ENCODE data around the gene ZC3H12D.

The ZC3H12D gene

DNA sequence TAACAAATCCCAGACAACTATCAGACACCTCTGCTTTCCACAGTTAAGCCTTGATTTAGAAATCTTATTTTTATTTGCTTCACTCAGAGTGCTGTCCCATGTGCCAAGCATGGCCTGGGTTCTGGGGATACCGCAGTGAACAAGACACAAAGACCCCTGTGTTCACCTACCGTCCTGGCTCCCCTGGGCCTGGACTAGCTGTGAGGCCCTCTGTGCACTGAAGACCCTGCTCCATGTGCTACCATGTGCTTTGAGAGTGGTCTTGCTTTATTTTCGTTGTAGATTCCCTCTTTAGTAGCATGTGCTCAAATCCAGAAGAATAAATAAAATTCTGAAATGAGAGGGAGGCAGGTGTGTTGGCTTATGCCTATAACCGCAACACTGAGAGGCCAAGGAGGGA lies 62.2 kb downstream of the ZC3H12D start:
- H3K36me3 ChIP-seq (replicated peaks in 1 of 2; ENCODE audit: control insufficient read depth in 2 of 2, insufficient read depth in 2 of 2, low read length in 2 of 2) = no peaks in the 10 kb centered on the region
- H4K91ac ChIP-seq (ENCODE audit: low read depth, low read length, poor library complexity) = no peak overlapping the region
- no peak overlapping the region for H3K23ac ChIP-seq (ENCODE audit: low read depth, low read length, poor library complexity)
- H3K9me3 ChIP-seq (replicated peaks in 1 of 2; ENCODE audit: control insufficient read depth in 2 of 2, insufficient read depth in 1 of 2, low read depth in 1 of 2, low read length in 2 of 2) = no peaks in the 10 kb centered on the region
- H2BK15ac ChIP-seq (ENCODE audit: low read length) = no peak overlapping the region
- H4K8ac ChIP-seq (ENCODE audit: low read depth, low read length) = no peak overlapping the region
- no CpG with 5 or more reads among the region's 4 CpGs for WGBS, 2 donors (ENCODE audit: extremely low coverage in 2 of 2, insufficient read length in 2 of 2, insufficient replicate concordance in 1 of 2)
- H2AFZ ChIP-seq (ENCODE audit: low read length) = no peak overlapping the region
- peaks cover 1 to 8% of the 10 kb centered on the region in 2 donors for H3K4me1 ChIP-seq (ENCODE audit: control insufficient read depth in 2 of 2, insufficient read depth in 1 of 2, low read depth in 1 of 2, low read length in 2 of 2)
- no peak overlapping the region for H3K4me2 ChIP-seq (ENCODE audit: insufficient read depth, low read length, poor library complexity, severe bottlenecking)
- H2BK5ac ChIP-seq (ENCODE audit: low read length) = no peak overlapping the region
- no peak overlapping the region for H2AK5ac ChIP-seq (ENCODE audit: low read depth, low read length)
- H3K27me3 ChIP-seq (ENCODE audit: control insufficient read depth in 3 of 3, insufficient read depth in 3 of 3, low read depth in 1 of 3, low read length in 3 of 3) = no peaks in the 10 kb centered on the region
- H3K27ac ChIP-seq (replicated peaks; ENCODE audit: low read length) = no peak overlapping the region
- H3K14ac ChIP-seq (ENCODE audit: low read length) = no peak overlapping the region
- H3K79me1 ChIP-seq (ENCODE audit: low read depth, low read length) = peaks cover 2% of the 10 kb centered on the region
- DNase-seq (ENCODE audit: low spot score) = no peak
- H3K18ac ChIP-seq (ENCODE audit: low read length) = no peak overlapping the region
- H2BK120ac ChIP-seq (ENCODE audit: low read depth, low read length) = no peak overlapping the region
- no peak overlapping the region for H2BK12ac ChIP-seq (ENCODE audit: low read length)
- no peak overlapping the region for H3K9ac ChIP-seq (ENCODE audit: low read depth, low read length, poor library complexity)
- H3K4me3 ChIP-seq (ENCODE audit: low read length in 2 of 2) = no peak overlapping the region
- H3K4ac ChIP-seq (ENCODE audit: low read length) = no peak overlapping the region

DNA sequence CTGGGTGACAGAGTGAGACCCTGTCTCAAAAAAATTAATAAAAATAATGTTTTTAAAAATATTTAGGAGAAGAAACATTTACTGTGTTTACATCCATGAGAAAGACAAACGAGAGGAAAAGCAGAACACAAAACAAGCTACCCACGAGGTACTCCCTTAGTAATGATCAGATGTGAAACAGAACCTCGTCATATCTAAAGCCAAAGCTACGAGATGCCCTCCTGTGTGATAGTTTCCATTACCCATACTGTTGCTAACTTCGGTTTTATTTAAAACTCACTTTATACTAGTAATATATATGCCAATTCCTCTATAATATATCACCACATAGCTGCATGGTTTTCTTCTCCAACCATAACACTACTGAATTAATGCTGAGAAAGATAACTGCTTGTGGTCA lies 63.7 kb downstream of the ZC3H12D start:
- H2AK5ac ChIP-seq (ENCODE audit: low read depth, low read length) = no peak overlapping the region
- no peak overlapping the region for H3K4ac ChIP-seq (ENCODE audit: low read length)
- no peak overlapping the region for H2BK15ac ChIP-seq (ENCODE audit: low read length)
- H3K4me3 ChIP-seq (ENCODE audit: low read length in 2 of 2) = no peak overlapping the region
- no peaks in the 10 kb centered on the region for H3K36me3 ChIP-seq (replicated peaks in 1 of 2; ENCODE audit: control insufficient read depth in 2 of 2, insufficient read depth in 2 of 2, low read length in 2 of 2)
- no peak for DNase-seq (ENCODE audit: low spot score)
- H3K27me3 ChIP-seq (ENCODE audit: control insufficient read depth in 3 of 3, insufficient read depth in 3 of 3, low read depth in 1 of 3, low read length in 3 of 3) = no peaks in the 10 kb centered on the region
- WGBS, 2 donors (ENCODE audit: extremely low coverage in 2 of 2, insufficient read length in 2 of 2, insufficient replicate concordance in 1 of 2) = no CpG with 5 or more reads among the region's 5 CpGs
- H2AFZ ChIP-seq (ENCODE audit: low read length) = no peak overlapping the region
- no peaks in the 10 kb centered on the region for H3K79me1 ChIP-seq (ENCODE audit: low read depth, low read length)
- no peak overlapping the region for H3K27ac ChIP-seq (replicated peaks; ENCODE audit: low read length)
- H3K4me2 ChIP-seq (ENCODE audit: insufficient read depth, low read length, poor library complexity, severe bottlenecking) = no peak overlapping the region
- no peak overlapping the region for H3K23ac ChIP-seq (ENCODE audit: low read depth, low read length, poor library complexity)
- no peak overlapping the region for H3K9ac ChIP-seq (ENCODE audit: low read depth, low read length, poor library complexity)
- H2BK120ac ChIP-seq (ENCODE audit: low read depth, low read length) = no peak overlapping the region
- H2BK12ac ChIP-seq (ENCODE audit: low read length) = no peak overlapping the region
- H3K9me3 ChIP-seq (replicated peaks in 1 of 2; ENCODE audit: control insufficient read depth in 2 of 2, insufficient read depth in 1 of 2, low read depth in 1 of 2, low read length in 2 of 2) = peaks cover 0 to 3% of the 10 kb centered on the region in 2 donors
- H4K91ac ChIP-seq (ENCODE audit: low read depth, low read length, poor library complexity) = no peak overlapping the region
- H3K4me1 ChIP-seq (ENCODE audit: control insufficient read depth in 2 of 2, insufficient read depth in 1 of 2, low read depth in 1 of 2, low read length in 2 of 2) = peaks cover 1 to 8% of the 10 kb centered on the region in 2 donors
- no peak overlapping the region for H3K14ac ChIP-seq (ENCODE audit: low read length)
- no peak overlapping the region for H2BK5ac ChIP-seq (ENCODE audit: low read length)
- H4K8ac ChIP-seq (ENCODE audit: low read depth, low read length) = no peak overlapping the region
- H3K18ac ChIP-seq (ENCODE audit: low read length) = no peak overlapping the region

DNA sequence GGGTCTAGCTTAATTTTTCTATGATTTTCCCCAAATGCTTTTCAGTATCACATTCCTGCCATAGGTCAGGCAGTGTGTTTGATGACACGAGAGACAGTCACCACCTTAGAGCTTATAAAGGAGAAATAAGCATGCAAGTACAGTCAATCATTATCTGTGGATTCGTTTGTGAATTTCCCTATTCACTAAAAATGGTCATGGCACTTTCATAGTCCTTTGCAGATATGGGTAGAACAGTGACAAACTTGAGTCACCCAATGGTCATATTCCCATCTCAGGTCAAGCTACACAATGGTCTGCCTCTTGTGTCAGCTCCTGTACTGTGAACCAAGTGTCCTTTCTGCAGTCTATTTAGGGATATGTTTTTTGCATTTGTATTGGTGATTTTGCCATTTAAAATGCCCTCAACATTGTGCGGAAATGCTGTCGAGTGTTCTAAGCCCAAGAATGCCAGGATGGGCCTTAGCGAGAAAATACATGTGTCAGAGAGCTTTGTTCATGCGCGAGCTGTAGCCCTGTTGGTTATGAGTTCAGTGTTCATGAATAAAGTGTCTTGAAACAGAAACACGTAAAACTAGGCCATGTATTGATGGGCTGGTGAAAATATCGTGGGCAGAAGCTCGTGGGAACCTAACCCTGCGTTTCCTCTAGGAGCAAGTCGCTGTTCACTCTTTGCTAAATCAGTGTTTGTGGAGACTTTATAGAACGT lies 65.0 kb downstream of the ZC3H12D start:
- DNase-seq (ENCODE audit: low spot score) = no peak
- Histone ChIP-seq H2BK5ac (ENCODE audit: low read length) (no peak overlapping the region), H3K9me3 (replicated peaks in 1 of 2; ENCODE audit: control insufficient read depth in 2 of 2, insufficient read depth in 1 of 2, low read depth in 1 of 2, low read length in 2 of 2) (peaks cover 0 to 4% of the 10 kb centered on the region in 2 donors), H3K14ac (ENCODE audit: low read length) (no peak overlapping the region), H4K8ac (ENCODE audit: low read depth, low read length) (no peak overlapping the region), H3K27ac (replicated peaks; ENCODE audit: low read length) (no peak overlapping the region), H2AK5ac (ENCODE audit: low read depth, low read length) (no peak overlapping the region), H3K4me3 (ENCODE audit: low read length in 2 of 2) (no peak overlapping the region), H3K4ac (ENCODE audit: low read length) (no peak overlapping the region), H3K18ac (ENCODE audit: low read length) (no peak overlapping the region), H3K27me3 (ENCODE audit: control insufficient read depth in 3 of 3, insufficient read depth in 3 of 3, low read depth in 1 of 3, low read length in 3 of 3) (no peaks in the 10 kb centered on the region), H2BK12ac (ENCODE audit: low read length) (no peak overlapping the region), H4K91ac (ENCODE audit: low read depth, low read length, poor library complexity) (no peak overlapping the region), H2AFZ (ENCODE audit: low read length) (no peak overlapping the region), H2BK15ac (ENCODE audit: low read length) (no peak overlapping the region), H3K79me1 (ENCODE audit: low read depth, low read length) (no peaks in the 10 kb centered on the region), H3K9ac (ENCODE audit: low read depth, low read length, poor library complexity) (no peak overlapping the region), H3K23ac (ENCODE audit: low read depth, low read length, poor library complexity) (no peak overlapping the region), H3K36me3 (replicated peaks in 1 of 2; ENCODE audit: control insufficient read depth in 2 of 2, insufficient read depth in 2 of 2, low read length in 2 of 2) (no peaks in the 10 kb centered on the region), H3K4me1 (ENCODE audit: control insufficient read depth in 2 of 2, insufficient read depth in 1 of 2, low read depth in 1 of 2, low read length in 2 of 2) (peaks cover 1 to 8% of the 10 kb centered on the region in 2 donors), H2BK120ac (ENCODE audit: low read depth, low read length) (no peak overlapping the region), H3K4me2 (ENCODE audit: insufficient read depth, low read length, poor library complexity, severe bottlenecking) (no peak overlapping the region)
- WGBS, 2 donors (ENCODE audit: extremely low coverage in 2 of 2, insufficient read length in 2 of 2, insufficient replicate concordance in 1 of 2) = no CpG with 5 or more reads among the region's 13 CpGs

DNA sequence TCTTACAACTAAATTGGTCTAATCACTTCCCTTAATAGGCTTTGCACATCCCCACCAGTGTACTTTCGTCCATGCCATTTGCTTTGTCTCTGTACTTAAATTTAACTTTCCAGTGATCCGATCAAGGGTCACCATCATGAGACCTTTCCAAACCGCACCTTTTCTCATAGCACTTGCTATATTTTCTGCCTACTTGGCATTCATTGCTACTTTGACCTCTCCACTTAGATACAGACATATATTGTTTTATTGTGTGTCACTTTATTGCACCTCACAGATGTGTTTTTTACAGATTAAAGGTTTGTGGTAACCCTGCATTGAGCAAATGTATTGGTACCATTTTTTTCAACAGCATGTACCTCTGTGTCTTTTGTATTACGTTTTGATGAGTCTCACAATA lies 70.0 kb downstream of the ZC3H12D start:
- Histone ChIP-seq H3K4me3 (ENCODE audit: low read length in 2 of 2) (no peak overlapping the region), H3K27me3 (ENCODE audit: control insufficient read depth in 3 of 3, insufficient read depth in 3 of 3, low read depth in 1 of 3, low read length in 3 of 3) (peaks cover 0 to 2% (median 0%) of the 10 kb centered on the region in 3 experiments), H4K8ac (ENCODE audit: low read depth, low read length) (no peak overlapping the region), H3K18ac (ENCODE audit: low read length) (no peak overlapping the region), H2BK12ac (ENCODE audit: low read length) (no peak overlapping the region), H3K4me2 (ENCODE audit: insufficient read depth, low read length, poor library complexity, severe bottlenecking) (no peak overlapping the region), H2BK120ac (ENCODE audit: low read depth, low read length) (no peak overlapping the region), H3K23ac (ENCODE audit: low read depth, low read length, poor library complexity) (no peak overlapping the region), H3K9me3 (replicated peaks in 1 of 2; ENCODE audit: control insufficient read depth in 2 of 2, insufficient read depth in 1 of 2, low read depth in 1 of 2, low read length in 2 of 2) (peaks cover 0 to 4% of the 10 kb centered on the region in 2 donors), H2BK5ac (ENCODE audit: low read length) (no peak overlapping the region), H3K9ac (ENCODE audit: low read depth, low read length, poor library complexity) (no peak overlapping the region), H3K79me1 (ENCODE audit: low read depth, low read length) (no peaks in the 10 kb centered on the region), H3K36me3 (replicated peaks in 1 of 2; ENCODE audit: control insufficient read depth in 2 of 2, insufficient read depth in 2 of 2, low read length in 2 of 2) (peaks cover 5 to 27% of the 10 kb centered on the region in 2 donors), H2AK5ac (ENCODE audit: low read depth, low read length) (no peak overlapping the region), H3K27ac (replicated peaks; ENCODE audit: low read length) (no peak overlapping the region), H2AFZ (ENCODE audit: low read length) (no peak overlapping the region), H3K4ac (ENCODE audit: low read length) (no peak overlapping the region), H2BK15ac (ENCODE audit: low read length) (no peak overlapping the region), H3K14ac (ENCODE audit: low read length) (no peak overlapping the region), H3K4me1 (ENCODE audit: control insufficient read depth in 2 of 2, insufficient read depth in 1 of 2, low read depth in 1 of 2, low read length in 2 of 2) (no peaks in the 10 kb centered on the region), H4K91ac (ENCODE audit: low read depth, low read length, poor library complexity) (no peak overlapping the region)
- no CpG with 5 or more reads among the region's 4 CpGs for WGBS, 2 donors (ENCODE audit: extremely low coverage in 2 of 2, insufficient read length in 2 of 2, insufficient replicate concordance in 1 of 2)
- no peak for DNase-seq (ENCODE audit: low spot score)
